Activated T-cell treated with anti-CD3 and anti-CD28 coated beads for 1 hour (primary cell): ENCODE data around the gene ERAP2.
"Not testable (repeated sequence)": the region's sequence is repeated elsewhere in the genome, so short reads cannot be mapped to it uniquely, and the experiment has no call there.

Experiments used
- DNase-seq: peaks from one replicate; pipeline ENCODE4 v3.0.0-alpha.2; 2020; ENCODE audit warnings: low read depth

ERAP2 gene

GRCh38 chr5:96863114-96863513, 13.2 kb upstream of the ERAP2 start:
- no peak for DNase-seq

- DNase-seq = no peak
These were observed 12.2 kb upstream of the ERAP2 start for GRCh38 chr5:96863949-96864584.

GRCh38 chr5:96864922-96865530, 11.3 kb upstream of the ERAP2 start:
- DNase-seq = no peak

GRCh38 chr5:96868603-96869371, 7.5 kb upstream of the ERAP2 start:
- no peak for DNase-seq

GRCh38 chr5:96869372-96869641, 7.0 kb upstream of the ERAP2 start:
- DNase-seq = no peak

- no peak for DNase-seq
These were observed 5.9 kb upstream of the ERAP2 start for GRCh38 chr5:96870094-96871026.

- no peak for DNase-seq
These were observed 5.3 kb upstream of the ERAP2 start for GRCh38 chr5:96871027-96871399.

GRCh38 chr5:96871686-96872085, 4.6 kb upstream of the ERAP2 start:
- DNase-seq = no peak

GRCh38 chr5:96873449-96873848, 2.9 kb upstream of the ERAP2 start:
- DNase-seq = no peak

- DNase-seq = no peak
These were observed 1.7 kb upstream of the ERAP2 start for GRCh38 chr5:96874631-96875030.

- DNase-seq = no peak
These were observed 459 bp upstream of the ERAP2 start for GRCh38 chr5:96875791-96876291.

- DNase-seq = not testable (repeated sequence)
These were observed 723 bp downstream of the ERAP2 start for GRCh38 chr5:96876977-96877469.

- no peak for DNase-seq
These were observed 3.4 kb downstream of the ERAP2 start for GRCh38 chr5:96879665-96880064.

GRCh38 chr5:96880444-96881164, 4.3 kb downstream of the ERAP2 start:
- DNase-seq = no peak

- DNase-seq = no peak
These were observed 5.3 kb downstream of the ERAP2 start for GRCh38 chr5:96881511-96882115.

GRCh38 chr5:96883871-96884270, 7.6 kb downstream of the ERAP2 start:
- DNase-seq = no peak

GRCh38 chr5:96884995-96885394, 8.7 kb downstream of the ERAP2 start:
- no peak for DNase-seq

- DNase-seq = no peak
These were observed 9.4 kb downstream of the ERAP2 start for GRCh38 chr5:96885518-96886338.

- no peak for DNase-seq
These were observed 17.0 kb downstream of the ERAP2 start for GRCh38 chr5:96893342-96893741.

- no peak for DNase-seq
These were observed 20.0 kb downstream of the ERAP2 start for GRCh38 chr5:96896276-96896675.
